C4-2B (cell line): ENCODE results near the gene NTF3.

Experiments
- ZFX ChIP-seq: fragments of 450-650 bp; IDR thresholded peaks from 2 replicates; pipeline ENCODE4 v1.6.1; 2017
- TF ChIP-seq, protein P1 (sequence below): fragments of 450-650 bp; conservative IDR thresholded peaks from 2 replicates; pipeline ENCODE4 v1.5.1; 2017; ENCODE audit warnings: mild to moderate bottlenecking

DNA sequence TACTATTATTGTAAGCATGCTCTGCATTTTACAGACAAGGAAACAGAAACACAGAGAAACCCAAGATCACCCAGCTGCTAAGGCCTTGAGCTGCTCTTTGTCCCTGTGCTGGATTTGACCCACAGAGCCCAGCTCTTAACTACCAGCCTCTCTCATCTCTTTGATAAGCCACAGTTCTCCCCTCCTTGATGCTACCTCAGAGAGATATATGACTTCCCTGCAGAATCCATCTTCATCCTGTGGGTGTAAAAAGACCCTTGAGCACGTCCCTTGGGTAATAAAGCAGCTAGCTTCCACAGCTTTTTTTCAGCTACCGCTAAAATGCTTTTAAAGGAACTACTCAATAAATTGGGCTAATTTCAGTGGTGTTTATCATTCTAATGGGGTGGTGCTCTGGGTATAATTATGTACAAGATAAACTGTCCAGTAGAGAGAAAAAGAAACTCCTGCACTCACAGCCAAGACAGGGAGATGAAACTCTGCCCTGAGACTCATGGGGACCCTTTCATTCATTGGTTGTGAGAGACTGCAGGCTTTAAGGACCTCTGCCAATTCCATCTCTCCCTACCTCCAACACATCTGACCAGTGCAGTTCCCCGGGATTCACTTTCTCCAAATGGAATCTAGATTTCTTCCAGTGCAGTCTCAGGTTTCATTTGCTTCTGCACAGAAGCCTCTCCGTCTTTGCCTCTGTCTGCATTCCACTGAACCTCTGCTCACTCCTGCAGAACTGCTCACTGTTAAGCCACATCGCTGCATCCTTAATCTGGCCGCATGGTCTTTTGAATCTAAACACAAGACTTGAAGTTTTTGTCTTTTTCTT, 24.7 kb upstream of the NTF3 start:
- TF ChIP-seq, protein P1, sequence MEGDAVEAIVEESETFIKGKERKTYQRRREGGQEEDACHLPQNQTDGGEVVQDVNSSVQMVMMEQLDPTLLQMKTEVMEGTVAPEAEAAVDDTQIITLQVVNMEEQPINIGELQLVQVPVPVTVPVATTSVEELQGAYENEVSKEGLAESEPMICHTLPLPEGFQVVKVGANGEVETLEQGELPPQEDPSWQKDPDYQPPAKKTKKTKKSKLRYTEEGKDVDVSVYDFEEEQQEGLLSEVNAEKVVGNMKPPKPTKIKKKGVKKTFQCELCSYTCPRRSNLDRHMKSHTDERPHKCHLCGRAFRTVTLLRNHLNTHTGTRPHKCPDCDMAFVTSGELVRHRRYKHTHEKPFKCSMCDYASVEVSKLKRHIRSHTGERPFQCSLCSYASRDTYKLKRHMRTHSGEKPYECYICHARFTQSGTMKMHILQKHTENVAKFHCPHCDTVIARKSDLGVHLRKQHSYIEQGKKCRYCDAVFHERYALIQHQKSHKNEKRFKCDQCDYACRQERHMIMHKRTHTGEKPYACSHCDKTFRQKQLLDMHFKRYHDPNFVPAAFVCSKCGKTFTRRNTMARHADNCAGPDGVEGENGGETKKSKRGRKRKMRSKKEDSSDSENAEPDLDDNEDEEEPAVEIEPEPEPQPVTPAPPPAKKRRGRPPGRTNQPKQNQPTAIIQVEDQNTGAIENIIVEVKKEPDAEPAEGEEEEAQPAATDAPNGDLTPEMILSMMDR = no peak
- no peak for TF ChIP-seq ZFX
